WTC11 (cell line): ENCODE results near the gene KCNC4. TPM values are rescaled to one million over a fixed set of nuclear protein-coding genes. Genes with fewer than 3 reads are reported as not detected.

Source experiments
- ATAC-seq: fragments of 200-7000 bp; cut with Tn5 transposase; 2 replicates; pipeline ENCODE4 v1.10.0; 2021; ENCODE audit warnings: mild to moderate bottlenecking, moderate library complexity
- CTCF ChIA-PET: fragments of 300-600 bp; sonication (Branson Sonifier 250); formaldehyde crosslinking; loops from one replicate; lab custom pipeline; 2021; ENCODE audit warnings: antibody characterized with exemption; lab: Charles Lee
- POLR2A ChIA-PET: fragments of 350-600 bp; sonication (Branson Sonifier 250); formaldehyde crosslinking; loops from one replicate; lab custom pipeline; 2021; ENCODE audit warnings: antibody characterized with exemption; lab: Charles Lee
- DNase-seq: peaks from one replicate; pipeline ENCODE4 v3.0.0; 2021; ENCODE audit warnings: low spot score
- H3K27ac Mint-ChIP-seq: 2 replicates; pipeline ENCODE4 v1.8.0; 2021; ENCODE audit warnings: mixed read lengths
- H3K27me3 Mint-ChIP-seq: 2 replicates; pipeline ENCODE4 v1.8.0; 2021; ENCODE audit warnings: low read depth, mild to moderate bottlenecking, moderate library complexity, mixed read lengths
- H3K36me3 Mint-ChIP-seq: 2 replicates; pipeline ENCODE4 v1.8.0; 2021; ENCODE audit warnings: mixed read lengths
- H3K4me1 Mint-ChIP-seq: 2 replicates; pipeline ENCODE4 v1.8.0; 2022; ENCODE audit warnings: mixed read lengths
- H3K4me3 Mint-ChIP-seq: 2 replicates; pipeline ENCODE4 v1.8.0; 2021; ENCODE audit warnings: mild to moderate bottlenecking, moderate library complexity, mixed read lengths
- H3K9me3 Mint-ChIP-seq: 2 replicates; pipeline ENCODE4 v1.8.0; 2021; ENCODE audit warnings: mixed read lengths
- ATF1 ChIP-seq: sonication (generic); formaldehyde crosslinking; IDR thresholded peaks from 2 replicates; pipeline ENCODE4 v1.8.1; 2023; ENCODE audit warnings: mild to moderate bottlenecking, moderate library complexity, missing genetic modification reagents
- GTF2I ChIP-seq: fragments of 250-450 bp; sonication (Bioruptor Pico); conservative IDR thresholded peaks from 2 replicates; pipeline ENCODE4 v1.4.0; 2021; ENCODE audit warnings: mild to moderate bottlenecking
- JUN ChIP-seq: sonication (generic); formaldehyde crosslinking; IDR thresholded peaks from 2 replicates; pipeline ENCODE4 v1.8.0; 2023; ENCODE audit warnings: mild to moderate bottlenecking, missing genetic modification reagents
- KAT7 ChIP-seq: sonication (generic); formaldehyde crosslinking; IDR thresholded peaks from 2 replicates; pipeline ENCODE4 v1.8.1; 2023; ENCODE audit warnings: missing genetic modification reagents, mild to moderate bottlenecking, borderline replicate concordance
- SP1 ChIP-seq: sonication (generic); formaldehyde crosslinking; conservative IDR thresholded peaks from 2 replicates; pipeline ENCODE4 v1.8.1; 2022; ENCODE audit warnings: missing genetic modification reagents
- TEAD4 ChIP-seq: sonication (generic); formaldehyde crosslinking; IDR thresholded peaks from 2 replicates; pipeline ENCODE4 v1.8.0; 2022; ENCODE audit warnings: mild to moderate bottlenecking, missing genetic modification reagents
- ZNF263 ChIP-seq: sonication (generic); formaldehyde crosslinking; IDR thresholded peaks from 2 replicates; pipeline ENCODE4 v1.8.1; 2022; ENCODE audit warnings: low read depth, mild to moderate bottlenecking, moderate library complexity, missing genetic modification reagents
- ZNF416 ChIP-seq: fragments of 250-450 bp; sonication (Bioruptor Pico); IDR thresholded peaks from 2 replicates; pipeline ENCODE4 v1.9.0; 2021; ENCODE audit warnings: mild to moderate bottlenecking, inconsistent platforms
- ZNF671 ChIP-seq: fragments of 250-450 bp; sonication (Bioruptor Pico); IDR thresholded peaks from 2 replicates; pipeline ENCODE4 v1.8.0; 2021; ENCODE audit warnings: mild to moderate bottlenecking
- total RNA-seq: library from RNA; stranded (reverse); gene quantifications from 3 replicates; pipeline ENCODE4 v1.2.3, GENCODE V29; 2021
- TF ChIP-seq, protein P1 (sequence below): sonication (generic); formaldehyde crosslinking; conservative IDR thresholded peaks from 2 replicates; pipeline ENCODE4 v1.8.1; 2023; ENCODE audit warnings: mild to moderate bottlenecking, low read depth, missing genetic modification reagents, moderate library complexity
- TF ChIP-seq, protein P2 (sequence below): sonication (generic); formaldehyde crosslinking; IDR thresholded peaks from 2 replicates; pipeline ENCODE4 v1.8.0; 2023; ENCODE audit warnings: mild to moderate bottlenecking, missing genetic modification reagents
- TF ChIP-seq, protein P3 (sequence below): fragments of 200-600 bp; IDR thresholded peaks from 2 replicates; pipeline ENCODE4 v1.8.0; 2022; ENCODE audit warnings: antibody characterized with exemption
- TF ChIP-seq, protein P4 (sequence below): sonication (generic); formaldehyde crosslinking; IDR thresholded peaks from 2 replicates; pipeline ENCODE4 v1.8.1; 2022; ENCODE audit warnings: low read depth, missing genetic modification reagents, borderline replicate concordance
- TF ChIP-seq, protein P5 (sequence below): sonication (generic); formaldehyde crosslinking; IDR thresholded peaks from 2 replicates; pipeline ENCODE4 v1.8.0; 2022; ENCODE audit warnings: mild to moderate bottlenecking, missing genetic modification reagents

The KCNC4 gene
- total RNA-seq, 1 experiment from 2014 or later: 19.9 TPM

DNA sequence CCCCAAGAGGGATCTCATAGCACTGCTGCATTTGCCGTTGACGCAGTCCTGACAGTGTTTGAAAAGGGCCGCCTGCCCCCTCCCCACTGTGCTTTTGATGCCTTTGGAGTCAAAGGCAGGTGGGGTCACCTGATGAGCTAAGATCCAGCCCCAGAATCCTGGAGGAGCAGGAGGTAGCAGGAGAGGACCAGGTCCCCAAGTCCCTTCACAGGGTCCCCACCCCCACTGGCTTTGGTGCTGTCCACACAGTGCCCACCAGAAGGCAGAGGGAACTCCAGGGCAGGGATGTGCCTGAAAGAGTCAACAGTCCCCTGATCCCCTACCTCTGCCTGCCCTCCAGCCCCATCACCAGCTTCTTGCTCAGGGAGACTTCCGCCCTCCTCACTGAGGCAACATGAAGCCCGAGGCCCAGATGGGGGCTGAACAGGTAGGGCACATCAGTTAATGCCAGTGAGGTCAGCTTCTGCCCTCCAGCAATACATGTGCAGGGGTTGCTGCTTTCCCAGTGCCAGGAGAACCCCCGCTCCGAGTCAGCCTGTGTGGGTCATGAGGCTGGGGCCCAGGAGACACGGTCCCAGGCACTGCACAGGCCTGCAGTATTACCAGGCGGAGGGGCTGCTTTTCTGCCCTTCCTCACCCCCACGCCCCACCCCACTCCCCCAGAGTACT, 8.8 kb upstream of the KCNC4 start:
- no peak for DNase-seq
- CTCF ChIA-PET: interaction anchor here (0.5 to 5.7 kb wide), 11 partner anchors 11 to 295 kb away, joined by 3 to 77 read pairs (median 4); no protein-coding TSS in a partner anchor
- POLR2A ChIA-PET: no interaction called here
- ATAC-seq: no peak
- Mint-ChIP-seq H3K4me1 (peaks cover 6% of the 10 kb centered on the region; the same call in 1 of the 2 replicates), H3K36me3 (no peaks in the 10 kb centered on the region), H3K4me3 (no peak overlapping the region), H3K27ac (no peak overlapping the region), H3K9me3 (no peaks in the 10 kb centered on the region), H3K27me3 (no peaks in the 10 kb centered on the region)
- TF ChIP-seq, protein P1, sequence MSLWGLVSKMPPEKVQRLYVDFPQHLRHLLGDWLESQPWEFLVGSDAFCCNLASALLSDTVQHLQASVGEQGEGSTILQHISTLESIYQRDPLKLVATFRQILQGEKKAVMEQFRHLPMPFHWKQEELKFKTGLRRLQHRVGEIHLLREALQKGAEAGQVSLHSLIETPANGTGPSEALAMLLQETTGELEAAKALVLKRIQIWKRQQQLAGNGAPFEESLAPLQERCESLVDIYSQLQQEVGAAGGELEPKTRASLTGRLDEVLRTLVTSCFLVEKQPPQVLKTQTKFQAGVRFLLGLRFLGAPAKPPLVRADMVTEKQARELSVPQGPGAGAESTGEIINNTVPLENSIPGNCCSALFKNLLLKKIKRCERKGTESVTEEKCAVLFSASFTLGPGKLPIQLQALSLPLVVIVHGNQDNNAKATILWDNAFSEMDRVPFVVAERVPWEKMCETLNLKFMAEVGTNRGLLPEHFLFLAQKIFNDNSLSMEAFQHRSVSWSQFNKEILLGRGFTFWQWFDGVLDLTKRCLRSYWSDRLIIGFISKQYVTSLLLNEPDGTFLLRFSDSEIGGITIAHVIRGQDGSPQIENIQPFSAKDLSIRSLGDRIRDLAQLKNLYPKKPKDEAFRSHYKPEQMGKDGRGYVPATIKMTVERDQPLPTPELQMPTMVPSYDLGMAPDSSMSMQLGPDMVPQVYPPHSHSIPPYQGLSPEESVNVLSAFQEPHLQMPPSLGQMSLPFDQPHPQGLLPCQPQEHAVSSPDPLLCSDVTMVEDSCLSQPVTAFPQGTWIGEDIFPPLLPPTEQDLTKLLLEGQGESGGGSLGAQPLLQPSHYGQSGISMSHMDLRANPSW: no peak
- TF ChIP-seq TEAD4 (CRISPR knock-in tag) (no peak), ATF1 (CRISPR knock-in tag) (no peak)
- TF ChIP-seq, protein P2, sequence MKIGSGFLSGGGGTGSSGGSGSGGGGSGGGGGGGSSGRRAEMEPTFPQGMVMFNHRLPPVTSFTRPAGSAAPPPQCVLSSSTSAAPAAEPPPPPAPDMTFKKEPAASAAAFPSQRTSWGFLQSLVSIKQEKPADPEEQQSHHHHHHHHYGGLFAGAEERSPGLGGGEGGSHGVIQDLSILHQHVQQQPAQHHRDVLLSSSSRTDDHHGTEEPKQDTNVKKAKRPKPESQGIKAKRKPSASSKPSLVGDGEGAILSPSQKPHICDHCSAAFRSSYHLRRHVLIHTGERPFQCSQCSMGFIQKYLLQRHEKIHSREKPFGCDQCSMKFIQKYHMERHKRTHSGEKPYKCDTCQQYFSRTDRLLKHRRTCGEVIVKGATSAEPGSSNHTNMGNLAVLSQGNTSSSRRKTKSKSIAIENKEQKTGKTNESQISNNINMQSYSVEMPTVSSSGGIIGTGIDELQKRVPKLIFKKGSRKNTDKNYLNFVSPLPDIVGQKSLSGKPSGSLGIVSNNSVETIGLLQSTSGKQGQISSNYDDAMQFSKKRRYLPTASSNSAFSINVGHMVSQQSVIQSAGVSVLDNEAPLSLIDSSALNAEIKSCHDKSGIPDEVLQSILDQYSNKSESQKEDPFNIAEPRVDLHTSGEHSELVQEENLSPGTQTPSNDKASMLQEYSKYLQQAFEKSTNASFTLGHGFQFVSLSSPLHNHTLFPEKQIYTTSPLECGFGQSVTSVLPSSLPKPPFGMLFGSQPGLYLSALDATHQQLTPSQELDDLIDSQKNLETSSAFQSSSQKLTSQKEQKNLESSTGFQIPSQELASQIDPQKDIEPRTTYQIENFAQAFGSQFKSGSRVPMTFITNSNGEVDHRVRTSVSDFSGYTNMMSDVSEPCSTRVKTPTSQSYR (CRISPR knock-in tag): no peak

DNA sequence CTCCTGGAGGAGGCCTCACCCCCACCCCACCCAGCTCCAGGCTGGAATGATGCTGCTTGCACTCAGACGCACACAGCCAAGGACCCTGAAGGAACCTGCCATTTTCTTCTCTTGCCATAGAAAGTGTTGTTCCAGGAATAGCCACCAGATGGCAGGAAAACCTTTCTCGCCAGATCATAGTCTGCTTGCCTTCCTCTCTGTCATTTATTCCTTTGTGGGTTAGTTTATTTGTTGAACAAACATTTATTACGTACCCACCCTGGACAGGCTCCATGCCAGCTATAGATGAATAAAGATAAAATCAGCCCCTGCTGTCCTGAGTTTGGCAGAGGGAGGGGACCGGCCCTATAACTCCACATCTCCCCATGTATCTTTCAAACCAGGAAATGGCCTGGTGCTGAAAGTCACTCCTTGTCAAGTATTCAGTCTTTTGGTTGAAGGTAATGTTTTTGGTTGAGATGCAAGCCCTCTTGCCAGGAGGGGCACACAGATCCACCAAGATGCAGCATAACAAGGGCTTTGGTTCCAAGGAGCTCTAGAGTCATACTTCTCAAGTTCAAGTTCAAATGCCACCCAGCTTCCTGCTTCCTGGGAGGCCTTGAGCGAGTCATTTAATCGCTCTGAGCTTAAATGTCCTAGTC, 7.0 kb upstream of the KCNC4 start:
- H3K4me3 Mint-ChIP-seq: no peak overlapping the region
- DNase-seq (peak; percentile 62), ATAC-seq (peak; percentile 56)
- H3K9me3 Mint-ChIP-seq: no peaks in the 10 kb centered on the region
- ChIA-PET POLR2A (no interaction called here), CTCF (interaction anchor here (0.5 to 5.7 kb wide), 25 partner anchors 9 to 293 kb away, joined by 3 to 77 read pairs (median 4); partner anchors contain the start of gene RBM15)
- H3K36me3 Mint-ChIP-seq: no peaks in the 10 kb centered on the region
- H3K4me1 Mint-ChIP-seq: peaks cover 4% of the 10 kb centered on the region
- no peak overlapping the region for H3K27ac Mint-ChIP-seq
- H3K27me3 Mint-ChIP-seq: no peaks in the 10 kb centered on the region
- TF ChIP-seq, protein P3, sequence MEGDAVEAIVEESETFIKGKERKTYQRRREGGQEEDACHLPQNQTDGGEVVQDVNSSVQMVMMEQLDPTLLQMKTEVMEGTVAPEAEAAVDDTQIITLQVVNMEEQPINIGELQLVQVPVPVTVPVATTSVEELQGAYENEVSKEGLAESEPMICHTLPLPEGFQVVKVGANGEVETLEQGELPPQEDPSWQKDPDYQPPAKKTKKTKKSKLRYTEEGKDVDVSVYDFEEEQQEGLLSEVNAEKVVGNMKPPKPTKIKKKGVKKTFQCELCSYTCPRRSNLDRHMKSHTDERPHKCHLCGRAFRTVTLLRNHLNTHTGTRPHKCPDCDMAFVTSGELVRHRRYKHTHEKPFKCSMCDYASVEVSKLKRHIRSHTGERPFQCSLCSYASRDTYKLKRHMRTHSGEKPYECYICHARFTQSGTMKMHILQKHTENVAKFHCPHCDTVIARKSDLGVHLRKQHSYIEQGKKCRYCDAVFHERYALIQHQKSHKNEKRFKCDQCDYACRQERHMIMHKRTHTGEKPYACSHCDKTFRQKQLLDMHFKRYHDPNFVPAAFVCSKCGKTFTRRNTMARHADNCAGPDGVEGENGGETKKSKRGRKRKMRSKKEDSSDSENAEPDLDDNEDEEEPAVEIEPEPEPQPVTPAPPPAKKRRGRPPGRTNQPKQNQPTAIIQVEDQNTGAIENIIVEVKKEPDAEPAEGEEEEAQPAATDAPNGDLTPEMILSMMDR: peak; percentile 74
- TF ChIP-seq KAT7 (CRISPR knock-in tag) (no peak), GTF2I (no peak), ZNF671 (CRISPR knock-in tag) (no peak), SP1 (0 out of 2 replicates have a peak, but pooled peaks have one; percentile 15)
- TF ChIP-seq, protein P2 (CRISPR knock-in tag): no peak

DNA sequence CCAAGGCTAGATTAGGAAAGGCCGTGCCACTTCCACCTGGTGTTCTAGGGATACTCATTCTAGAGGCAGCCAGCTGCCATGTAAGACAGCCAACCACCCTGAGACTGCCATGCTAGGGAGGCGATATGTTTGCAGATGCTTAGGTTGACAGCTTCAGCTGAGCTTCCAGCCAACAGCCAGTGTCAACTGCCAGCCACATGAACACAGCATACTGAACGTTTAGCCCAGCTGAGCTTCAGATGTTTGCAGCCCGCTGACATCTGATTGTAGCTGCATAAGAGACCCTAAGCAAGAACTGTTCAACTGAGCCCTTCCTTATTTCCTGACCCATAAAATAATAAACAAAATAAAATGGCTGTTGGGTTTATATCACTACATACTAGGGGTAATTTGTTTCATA, 5.0 kb upstream of the KCNC4 start:
- no peak for DNase-seq
- Mint-ChIP-seq H3K4me3 (no peak overlapping the region), H3K27ac (no peak overlapping the region), H3K9me3 (no peaks in the 10 kb centered on the region), H3K36me3 (no peaks in the 10 kb centered on the region), H3K4me1 (peaks cover 14% of the 10 kb centered on the region), H3K27me3 (peaks cover 6% of the 10 kb centered on the region)
- CTCF ChIA-PET: interaction anchor here (5.7 to 9.2 kb wide), 2 partner anchors 108 to 255 kb away, joined by 77 to 132 read pairs; no protein-coding TSS in a partner anchor
- no peak for ATAC-seq
- POLR2A ChIA-PET: no interaction called here
- TF ChIP-seq ZNF263 (CRISPR knock-in tag): no peak
- TF ChIP-seq, protein P1: no peak
- TF ChIP-seq, protein P4, sequence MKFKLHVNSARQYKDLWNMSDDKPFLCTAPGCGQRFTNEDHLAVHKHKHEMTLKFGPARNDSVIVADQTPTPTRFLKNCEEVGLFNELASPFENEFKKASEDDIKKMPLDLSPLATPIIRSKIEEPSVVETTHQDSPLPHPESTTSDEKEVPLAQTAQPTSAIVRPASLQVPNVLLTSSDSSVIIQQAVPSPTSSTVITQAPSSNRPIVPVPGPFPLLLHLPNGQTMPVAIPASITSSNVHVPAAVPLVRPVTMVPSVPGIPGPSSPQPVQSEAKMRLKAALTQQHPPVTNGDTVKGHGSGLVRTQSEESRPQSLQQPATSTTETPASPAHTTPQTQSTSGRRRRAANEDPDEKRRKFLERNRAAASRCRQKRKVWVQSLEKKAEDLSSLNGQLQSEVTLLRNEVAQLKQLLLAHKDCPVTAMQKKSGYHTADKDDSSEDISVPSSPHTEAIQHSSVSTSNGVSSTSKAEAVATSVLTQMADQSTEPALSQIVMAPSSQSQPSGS: no peak
- TF ChIP-seq JUN (CRISPR knock-in tag): no peak
- TF ChIP-seq, protein P5, sequence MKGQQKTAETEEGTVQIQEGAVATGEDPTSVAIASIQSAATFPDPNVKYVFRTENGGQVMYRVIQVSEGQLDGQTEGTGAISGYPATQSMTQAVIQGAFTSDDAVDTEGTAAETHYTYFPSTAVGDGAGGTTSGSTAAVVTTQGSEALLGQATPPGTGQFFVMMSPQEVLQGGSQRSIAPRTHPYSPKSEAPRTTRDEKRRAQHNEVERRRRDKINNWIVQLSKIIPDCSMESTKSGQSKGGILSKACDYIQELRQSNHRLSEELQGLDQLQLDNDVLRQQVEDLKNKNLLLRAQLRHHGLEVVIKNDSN (CRISPR knock-in tag): no peak
- no peak for TF ChIP-seq ZNF416
